MCF 10A (cell line): ENCODE results near the gene RNU6-7. TPM values are rescaled to one million over a fixed set of nuclear protein-coding genes. Genes with fewer than 3 reads are reported as not detected.

Experiments
- Bru-seq: library from RNA; stranded (reverse); fragments of 400-500 nt; gene quantifications from one replicate; lab custom pipeline; 2021; lab: Mats Ljungman, UMichigan
- BruChase-seq, 2 experiments: library from RNA; stranded (reverse); fragments of 400-500 nt; gene quantifications; one replicate each; lab custom pipeline; 2021; lab: Mats Ljungman, UMichigan
- BruUV-seq: library from RNA; stranded (reverse); fragments of 400-500 nt; replicated peaks from 2 replicates; lab custom pipeline; 2021; lab: Mats Ljungman, UMichigan
- CTCF ChIA-PET: fragments of 300-600 bp; sonication (Branson Sonifier 250); formaldehyde crosslinking; extraction: SDS; loops from one replicate; lab custom pipeline; 2021; ENCODE audit warnings: antibody characterized with exemption, inconsistent platforms; lab: Yijun Ruan, JAX
- POLR2A ChIA-PET: fragments of 300-600, 350-650 bp; sonication (Branson Sonifier 250); formaldehyde crosslinking; extraction: SDS; loops from one replicate; lab custom pipeline; 2020; ENCODE audit warnings: antibody characterized with exemption, inconsistent platforms; lab: Yijun Ruan, JAX
- DNase-seq: peaks from one replicate; pipeline ENCODE4 v3.0.0-alpha.2; 2018; ENCODE audit not compliant: unreplicated experiment
- H3K27ac Mint-ChIP-seq: one replicate; pipeline ENCODE4 v1.8.0; 2022; ENCODE audit warnings: mild to moderate bottlenecking, low read depth, mixed read lengths; ENCODE audit not compliant: unreplicated experiment
- H3K27me3 Mint-ChIP-seq: one replicate; pipeline ENCODE4 v1.8.0; 2022; ENCODE audit warnings: mixed read lengths; ENCODE audit not compliant: insufficient read depth, unreplicated experiment
- H3K36me3 Mint-ChIP-seq: one replicate; pipeline ENCODE4 v1.8.0; 2022; ENCODE audit warnings: mild to moderate bottlenecking, moderate library complexity, mixed read lengths; ENCODE audit not compliant: insufficient read depth, unreplicated experiment
- H3K4me1 Mint-ChIP-seq: one replicate; pipeline ENCODE4 v1.8.0; 2022; ENCODE audit warnings: mixed read lengths; ENCODE audit not compliant: insufficient read depth, unreplicated experiment
- H3K4me3 Mint-ChIP-seq: one replicate; pipeline ENCODE4 v1.8.0; 2022; ENCODE audit warnings: mild to moderate bottlenecking, moderate library complexity, mixed read lengths; ENCODE audit not compliant: unreplicated experiment
- H3K9me3 Mint-ChIP-seq: one replicate; pipeline ENCODE4 v1.8.0; 2022; ENCODE audit warnings: mixed read lengths; ENCODE audit not compliant: unreplicated experiment
- CTCF ChIP-seq: fragments of 200-600 bp; IDR thresholded peaks from one replicate; pipeline ENCODE4 v1.8.0; 2022; ENCODE audit warnings: antibody characterized with exemption, mild to moderate bottlenecking; ENCODE audit not compliant: unreplicated experiment
- intact Hi-C: fragments of 100-400 bp; cut with micrococcal nuclease; formaldehyde crosslinking; loops from 2 replicates; pipeline ENCODE4 v1.14.1; 2022
- long read RNA-seq: library from polyadenylated mRNA; stranded (forward); transcript quantifications from one replicate; pipeline ENCODE4 v2.0.0, GENCODE V29; 2022
- total RNA-seq: library from RNA; stranded (reverse); gene quantifications from 2 replicates; pipeline ENCODE4 v1.2.3, GENCODE V29; 2022

RNU6-7 gene
- total RNA-seq (not detected in 2 replicates), Bru-seq, nascent RNA (percentile 34 among the genes with signal in this experiment), BruChase-seq, experiment 1, labeled RNA remaining after a 6-hour chase (not detected), BruChase-seq, experiment 2, labeled RNA remaining after a 2-hour chase (not detected)
- long read RNA-seq, partial matches to known transcripts, result 0 of 1 reads
- long read RNA-seq, other reads (novel, unspliced or antisense), result 0 of 1 reads

GRCh38 chr14:32201816-32202490, at the start of gene RNU6-7:
Gene RNU6-7, plus strand, starts transcription at chr14:32202045.
- CTCF ChIA-PET, result interaction anchor here (0.5 to 1.2 kb wide), 3 partner anchors 16 to 265 kb away, joined by 3 to 4 read pairs (median 3); no protein-coding TSS in a partner anchor
- H3K27ac Mint-ChIP-seq, result peak within 1 kb of the TSS; percentile 98
- POLR2A ChIA-PET, result interaction anchor here (0.7 to 2.7 kb wide), 7 partner anchors 28 to 1264 kb away, joined by 3 to 14 read pairs (median 4); partner anchors contain the start of gene ARHGAP5
- no TSS peak for BruUV-seq
- peak within 1 kb of the TSS; percentile 89 for H3K4me3 Mint-ChIP-seq
- H3K36me3 Mint-ChIP-seq, result peaks cover 12% of the 10 kb centered on the region
- TF ChIP-seq CTCF, result no peak
- no peaks in the 10 kb centered on the region for H3K27me3 Mint-ChIP-seq
- intact Hi-C loops, result loop anchor here (2.0 kb wide), 2 partner anchors 125 to 181 kb away; partner anchors contain the start of gene ARHGAP5
- peak; percentile 42 for DNase-seq
- no peaks in the 10 kb centered on the region for H3K9me3 Mint-ChIP-seq
- H3K4me1 Mint-ChIP-seq, result peaks cover 21% of the 10 kb centered on the region

- TF ChIP-seq CTCF, result no peak
- ChIA-PET POLR2A (no interaction called here), CTCF (no interaction called here)
- Mint-ChIP-seq H3K4me1 (no peaks in the 10 kb centered on the region), H3K27ac (no peak overlapping the region), H3K36me3 (peaks cover 27% of the 10 kb centered on the region), H3K4me3 (no peak overlapping the region), H3K27me3 (no peaks in the 10 kb centered on the region), H3K9me3 (no peaks in the 10 kb centered on the region)
- intact Hi-C loops, result no loop called here
- no TSS peak for BruUV-seq
- DNase-seq, result no peak
Observed at GRCh38 chr14:32166029-32166428, 35.8 kb upstream of the RNU6-7 start.

GRCh38 chr14:32166924-32167323, 34.9 kb upstream of the RNU6-7 start:
- H3K4me1 Mint-ChIP-seq, result no peaks in the 10 kb centered on the region
- intact Hi-C loops, result no loop called here
- BruUV-seq, result no TSS peak
- H3K27me3 Mint-ChIP-seq, result no peaks in the 10 kb centered on the region
- H3K27ac Mint-ChIP-seq, result no peak overlapping the region
- CTCF ChIA-PET, result interaction anchor here (0.9 kb wide), 1 partner anchor 232 kb away, joined by 3 read pairs; no protein-coding TSS in a partner anchor
- POLR2A ChIA-PET, result no interaction called here
- H3K36me3 Mint-ChIP-seq, result peaks cover 23% of the 10 kb centered on the region
- H3K4me3 Mint-ChIP-seq, result no peak overlapping the region
- no peak for DNase-seq
- H3K9me3 Mint-ChIP-seq, result no peaks in the 10 kb centered on the region
- TF ChIP-seq CTCF, result no peak

- no peak for TF ChIP-seq CTCF
- Mint-ChIP-seq H3K36me3 (peaks cover 18% of the 10 kb centered on the region), H3K4me3 (no peak overlapping the region), H3K27ac (no peak overlapping the region), H3K27me3 (no peaks in the 10 kb centered on the region), H3K9me3 (no peaks in the 10 kb centered on the region), H3K4me1 (no peaks in the 10 kb centered on the region)
- ChIA-PET CTCF (interaction anchor here (0.6 to 0.9 kb wide), 2 partner anchors 18 to 233 kb away, joined by 3 to 4 read pairs; no protein-coding TSS in a partner anchor), POLR2A (no interaction called here)
- intact Hi-C loops, result no loop called here
- DNase-seq, result no peak
- no TSS peak for BruUV-seq
Observed at GRCh38 chr14:32167907-32168306, 33.9 kb upstream of the RNU6-7 start.
